ENCODE results near the gene PCDH19. TPM values are rescaled to one million over a fixed set of nuclear protein-coding genes. Genes with fewer than 3 reads are reported as not detected.
"Not testable (repeated sequence)": the region's sequence is repeated elsewhere in the genome, so short reads cannot be mapped to it uniquely, and the experiment has no call there.

PCDH19 gene
- 1 to 10 TPM; 1.2 to 4.4 (median 3.2) TPM for total RNA-seq
- polyA plus RNA-seq = 1 to 10 TPM; 1.7 to 2.6 TPM
- long read RNA-seq, donor 1, full-length matches to known transcripts = 1 of 3 reads
- long read RNA-seq, donor 1, partial matches to known transcripts = 2 of 3 reads
- long read RNA-seq, donor 1, other reads (novel, unspliced or antisense) = 0 of 3 reads
- long read RNA-seq, donor 2 = 0 reads
- long read RNA-seq, donor 3 = 0 reads

- Histone ChIP-seq H3K4me3 (peak within 1 kb of the TSS; percentile 28), H3K27me3 (no peaks in the 10 kb centered on the region), H3K4me1 (ENCODE audit: insufficient read depth) (peaks cover 2% of the 10 kb centered on the region), H3K36me3 (no peaks in the 10 kb centered on the region), H3K27ac (no peak within 1 kb of the TSS), H3K9me3 (no peaks in the 10 kb centered on the region)
- intact Hi-C loops (cut with DNase I) = no loop called here
- WGBS, 3 donors = 34 to 35% (median 35%) methylated on average over 81 to 91 of the region's 91 CpGs
- TF ChIP-seq POLR2A (IDR thresholded peaks at IDR 0.05) = peak; percentile 25
- no peak for TF ChIP-seq EP300 (IDR thresholded peaks at IDR 0.05)
- DNase-seq = peak; percentile 51 to 73 (median 68)
These were observed at the start of gene PCDH19 for GRCh38 chrX:100409610-100410590. TSS of gene PCDH19 (minus strand) at chrX:100410273. CDS start at chrX:100408597, 1,676 bp downstream.

- DNase-seq = no peak
- WGBS, 3 donors = 71 to 75% (median 71%) methylated on average over 15 of the region's 15 CpGs
- H3K36me3 ChIP-seq = no peaks in the 10 kb centered on the region
- H3K4me3 ChIP-seq = no peak overlapping the region
- intact Hi-C loops (cut with DNase I) = no loop called here
- H3K27me3 ChIP-seq = no peaks in the 10 kb centered on the region
- no peaks in the 10 kb centered on the region for H3K9me3 ChIP-seq
- TF ChIP-seq EP300 (IDR thresholded peaks at IDR 0.05) (no peak), POLR2A (IDR thresholded peaks at IDR 0.05) (no peak)
- TF ChIP-seq, protein P1, sequence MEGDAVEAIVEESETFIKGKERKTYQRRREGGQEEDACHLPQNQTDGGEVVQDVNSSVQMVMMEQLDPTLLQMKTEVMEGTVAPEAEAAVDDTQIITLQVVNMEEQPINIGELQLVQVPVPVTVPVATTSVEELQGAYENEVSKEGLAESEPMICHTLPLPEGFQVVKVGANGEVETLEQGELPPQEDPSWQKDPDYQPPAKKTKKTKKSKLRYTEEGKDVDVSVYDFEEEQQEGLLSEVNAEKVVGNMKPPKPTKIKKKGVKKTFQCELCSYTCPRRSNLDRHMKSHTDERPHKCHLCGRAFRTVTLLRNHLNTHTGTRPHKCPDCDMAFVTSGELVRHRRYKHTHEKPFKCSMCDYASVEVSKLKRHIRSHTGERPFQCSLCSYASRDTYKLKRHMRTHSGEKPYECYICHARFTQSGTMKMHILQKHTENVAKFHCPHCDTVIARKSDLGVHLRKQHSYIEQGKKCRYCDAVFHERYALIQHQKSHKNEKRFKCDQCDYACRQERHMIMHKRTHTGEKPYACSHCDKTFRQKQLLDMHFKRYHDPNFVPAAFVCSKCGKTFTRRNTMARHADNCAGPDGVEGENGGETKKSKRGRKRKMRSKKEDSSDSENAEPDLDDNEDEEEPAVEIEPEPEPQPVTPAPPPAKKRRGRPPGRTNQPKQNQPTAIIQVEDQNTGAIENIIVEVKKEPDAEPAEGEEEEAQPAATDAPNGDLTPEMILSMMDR (IDR thresholded peaks at IDR 0.05) = no peak
- no peaks in the 10 kb centered on the region for H3K4me1 ChIP-seq (ENCODE audit: insufficient read depth)
- H3K27ac ChIP-seq = no peak overlapping the region
These were observed 39.9 kb upstream of the PCDH19 start for GRCh38 chrX:100449696-100450608.

- Histone ChIP-seq H3K27me3 (no peaks in the 10 kb centered on the region), H3K9me3 (no peaks in the 10 kb centered on the region), H3K36me3 (no peaks in the 10 kb centered on the region), H3K4me1 (ENCODE audit: insufficient read depth) (no peaks in the 10 kb centered on the region), H3K27ac (no peak overlapping the region), H3K4me3 (no peak overlapping the region)
- TF ChIP-seq, protein P1 (IDR thresholded peaks at IDR 0.05) = peak; percentile 38 to 74 (median 52)
- TF ChIP-seq POLR2A (IDR thresholded peaks at IDR 0.05) = no peak
- 3 to 5% (median 4%) methylated on average over 6 of the region's 6 CpGs for WGBS, 3 donors
- peak; percentile 28 to 57 (median 53) for DNase-seq
- intact Hi-C loops (cut with DNase I) = no loop called here
These were observed 37.8 kb upstream of the PCDH19 start for GRCh38 chrX:100447655-100448397.

- H3K4me3 ChIP-seq = no peak overlapping the region
- intact Hi-C loops (cut with DNase I) = no loop called here
- H3K36me3 ChIP-seq = no peaks in the 10 kb centered on the region
- H3K4me1 ChIP-seq (ENCODE audit: insufficient read depth) = no peaks in the 10 kb centered on the region
- H3K27me3 ChIP-seq = no peaks in the 10 kb centered on the region
- H3K9me3 ChIP-seq = no peaks in the 10 kb centered on the region
- H3K27ac ChIP-seq = no peak overlapping the region
- no peak for DNase-seq
- TF ChIP-seq, protein P1 (IDR thresholded peaks at IDR 0.05) = no peak
These were observed 35.5 kb upstream of the PCDH19 start for GRCh38 chrX:100445593-100445992.

DNA sequence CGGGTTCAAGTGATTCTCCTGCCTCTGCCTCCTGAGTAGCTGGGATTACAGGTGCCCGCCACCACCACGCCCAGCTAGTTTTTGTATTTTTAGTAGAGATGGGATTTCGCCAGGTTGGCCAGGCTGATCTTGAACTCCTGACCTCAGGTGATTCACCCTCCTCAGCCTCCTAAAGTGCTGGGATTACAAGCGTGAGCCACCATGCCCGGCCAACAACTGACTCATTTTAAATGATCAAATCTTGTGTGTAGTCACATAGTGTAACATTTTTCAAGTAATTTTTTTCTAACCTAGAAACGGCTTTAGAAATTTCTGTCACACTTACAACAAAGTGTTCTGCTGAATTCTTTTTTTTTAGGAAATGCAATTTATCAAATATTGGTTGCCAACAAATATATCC lies 31.2 kb upstream of the PCDH19 start:
- intact Hi-C loops (cut with DNase I); H3K27ac ChIP-seq; H3K36me3 ChIP-seq; H3K27me3 ChIP-seq; DNase-seq; H3K4me3 ChIP-seq; H3K4me1 ChIP-seq (ENCODE audit: insufficient read depth); H3K9me3 ChIP-seq: not testable (repeated sequence)
- WGBS, 3 donors = 80 to 81% (median 80%) methylated on average over 7 of the region's 7 CpGs
